ENCODE measurements around the gene SBF2.

Gene SBF2

DNA sequence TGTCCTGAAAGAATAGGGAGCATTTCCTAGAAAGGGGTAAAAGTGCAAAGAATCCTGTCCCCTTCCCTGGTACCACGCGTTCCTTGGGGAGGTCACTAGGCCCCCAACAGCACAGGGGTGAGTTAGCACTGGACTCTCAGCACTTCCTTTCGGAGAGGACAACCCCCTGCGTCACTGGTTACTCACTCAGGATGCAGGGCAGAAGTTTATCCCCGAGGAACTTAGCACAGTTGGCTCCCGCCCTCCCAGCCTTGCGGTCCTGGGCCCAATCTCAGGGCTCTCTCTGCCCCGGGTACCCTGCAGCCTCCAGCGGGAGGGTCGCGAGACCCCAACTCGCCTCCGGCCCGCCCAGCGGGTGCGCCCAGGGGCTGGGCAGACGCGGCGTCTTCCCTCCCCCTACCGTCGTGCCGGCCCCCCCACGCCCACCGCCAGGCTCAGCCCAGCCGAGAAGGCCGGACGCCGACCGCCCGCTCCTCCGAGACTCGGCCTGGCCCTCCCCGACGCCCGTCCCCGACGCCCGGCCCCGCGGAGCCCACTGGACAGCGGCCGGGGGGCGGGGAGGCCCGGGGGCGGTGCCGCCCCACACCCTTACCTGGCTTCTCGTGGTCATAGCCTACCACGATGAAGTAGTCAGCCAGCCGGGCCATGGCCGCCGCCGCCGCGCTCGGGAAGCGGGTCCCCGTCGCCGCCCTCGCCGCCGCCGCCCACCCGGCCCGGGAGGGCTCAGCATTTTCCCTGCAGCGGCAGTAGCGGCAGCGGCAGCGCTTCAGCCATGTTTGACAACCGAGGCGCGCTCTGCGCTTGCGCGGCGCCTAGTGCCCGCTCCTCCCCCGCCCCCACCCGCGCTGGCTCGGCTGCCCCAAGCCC, at the start of gene SBF2:
SBF2 (minus strand) TSS at position 797 of the 867 bp plus-strand sequence; CDS start at position 647, 150 bp downstream.
- H3K9ac ChIP-seq (ENCODE audit: low read length), result peak within 1 kb of the TSS; percentile 77
- H3K4me3 ChIP-seq (ENCODE audit: low read length), result peak within 1 kb of the TSS; percentile 54
- H3K9me3 ChIP-seq (ENCODE audit: control insufficient read depth, low read length), result no peaks in the 10 kb centered on the region
- H3K27me3 ChIP-seq (ENCODE audit: control insufficient read depth, insufficient read depth, low read length), result peaks cover 18% of the 10 kb centered on the region
- peaks cover 4% of the 10 kb centered on the region for H3K4me1 ChIP-seq (ENCODE audit: control insufficient read depth, insufficient read depth, low read length)
- no peaks in the 10 kb centered on the region for H3K36me3 ChIP-seq (ENCODE audit: control insufficient read depth, insufficient read depth, low read length)

DNA sequence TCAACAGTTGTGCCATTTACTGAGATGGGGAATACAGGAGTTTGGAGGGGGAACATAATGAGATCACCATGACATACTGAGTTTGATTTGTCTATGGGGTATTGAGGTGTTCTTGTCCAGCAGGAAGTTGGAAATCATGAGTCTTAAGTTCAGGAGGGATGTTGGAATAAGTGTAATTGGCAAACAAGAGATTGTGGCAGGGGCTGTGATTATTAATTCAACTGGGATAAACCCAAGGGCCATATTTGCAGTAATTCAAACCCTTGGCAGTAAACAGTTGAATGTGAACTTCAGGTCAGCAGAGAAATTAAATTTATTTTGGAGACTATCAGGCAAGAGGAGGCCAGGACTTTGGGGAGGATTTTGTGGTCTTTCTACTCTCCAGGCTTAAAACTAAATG, 44.3 kb upstream of the SBF2 start:
- no peak overlapping the region for H3K9ac ChIP-seq (ENCODE audit: low read length)
- no peaks in the 10 kb centered on the region for H3K4me1 ChIP-seq (ENCODE audit: control insufficient read depth, insufficient read depth, low read length)
- H3K36me3 ChIP-seq (ENCODE audit: control insufficient read depth, insufficient read depth, low read length), result no peaks in the 10 kb centered on the region
- no peak overlapping the region for H3K4me3 ChIP-seq (ENCODE audit: low read length)
- no peaks in the 10 kb centered on the region for H3K9me3 ChIP-seq (ENCODE audit: control insufficient read depth, low read length)
- H3K27me3 ChIP-seq (ENCODE audit: control insufficient read depth, insufficient read depth, low read length), result no peaks in the 10 kb centered on the region

GRCh38 chr11:10333490-10333889, 39.5 kb upstream of the SBF2 start:
- Histone ChIP-seq H3K36me3 (ENCODE audit: control insufficient read depth, insufficient read depth, low read length) (no peaks in the 10 kb centered on the region), H3K9me3 (ENCODE audit: control insufficient read depth, low read length) (no peaks in the 10 kb centered on the region), H3K4me1 (ENCODE audit: control insufficient read depth, insufficient read depth, low read length) (peaks cover 4% of the 10 kb centered on the region), H3K4me3 (ENCODE audit: low read length) (no peak overlapping the region), H3K9ac (ENCODE audit: low read length) (no peak overlapping the region), H3K27me3 (ENCODE audit: control insufficient read depth, insufficient read depth, low read length) (no peaks in the 10 kb centered on the region)

DNA sequence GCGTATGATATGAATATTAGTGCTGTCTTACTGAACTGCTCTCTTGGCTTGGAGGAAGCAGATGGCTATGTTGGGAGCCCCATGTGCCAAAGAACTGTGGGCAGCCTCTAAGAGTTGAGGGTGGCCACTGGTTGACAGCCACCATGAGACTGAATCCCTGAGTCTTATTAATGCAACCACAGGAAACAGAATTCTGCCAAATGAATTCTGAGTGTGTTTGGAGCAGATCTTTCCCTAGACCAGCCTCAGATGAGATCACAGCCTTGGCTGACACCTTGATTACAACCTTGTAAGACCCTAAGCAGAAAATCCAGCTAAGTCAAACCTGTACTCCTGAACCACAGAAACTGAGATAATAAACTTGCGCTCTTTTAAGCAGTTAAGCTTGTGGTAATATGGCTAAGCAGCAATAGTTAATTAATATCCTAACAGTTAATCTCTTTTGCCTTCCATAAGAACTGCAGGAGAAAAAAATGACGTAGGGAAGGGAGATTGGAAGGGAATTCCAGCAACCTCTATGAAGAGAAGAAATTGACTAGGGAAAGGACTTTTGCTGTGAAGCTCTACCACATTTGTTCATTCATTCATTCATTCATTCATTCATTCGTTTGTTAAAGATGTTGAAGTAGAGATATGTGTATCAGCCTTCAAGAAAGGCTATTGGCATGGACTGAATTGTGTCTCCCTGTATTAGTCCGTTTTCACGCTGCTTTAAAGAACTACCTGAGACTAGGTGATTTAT, 37.7 kb upstream of the SBF2 start:
- Histone ChIP-seq H3K27me3 (ENCODE audit: control insufficient read depth, insufficient read depth, low read length) (no peaks in the 10 kb centered on the region), H3K9me3 (ENCODE audit: control insufficient read depth, low read length) (no peaks in the 10 kb centered on the region), H3K9ac (ENCODE audit: low read length) (no peak overlapping the region), H3K4me1 (ENCODE audit: control insufficient read depth, insufficient read depth, low read length) (peaks cover 21% of the 10 kb centered on the region), H3K36me3 (ENCODE audit: control insufficient read depth, insufficient read depth, low read length) (no peaks in the 10 kb centered on the region), H3K4me3 (ENCODE audit: low read length) (no peak overlapping the region)

- Histone ChIP-seq H3K4me3 (ENCODE audit: low read length) (no peak overlapping the region), H3K4me1 (ENCODE audit: control insufficient read depth, insufficient read depth, low read length) (peaks cover 35% of the 10 kb centered on the region)
Measured at GRCh38 chr11:10329935-10330334, 35.9 kb upstream of the SBF2 start.

DNA sequence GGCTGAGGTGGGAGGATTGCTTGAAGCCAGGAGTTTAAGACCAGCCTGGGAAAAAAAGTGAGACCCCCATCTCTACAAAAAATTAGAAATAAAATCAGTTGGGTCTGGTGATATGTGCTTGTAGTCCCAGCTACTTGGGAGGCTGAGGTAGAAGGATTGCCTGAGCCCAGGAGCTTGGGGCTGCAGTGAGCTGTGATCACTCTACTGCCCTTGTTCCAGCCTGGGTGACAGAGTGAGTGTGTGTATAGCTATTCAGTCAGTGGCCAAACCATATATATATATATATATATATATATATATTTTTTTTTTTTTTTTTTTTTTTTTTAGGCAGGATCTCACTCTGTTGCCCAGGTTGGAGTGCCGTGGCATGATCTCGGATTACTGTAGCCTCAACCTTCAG, 35.3 kb upstream of the SBF2 start:
- no peak overlapping the region for H3K9ac ChIP-seq (ENCODE audit: low read length)
- H3K4me1 ChIP-seq (ENCODE audit: control insufficient read depth, insufficient read depth, low read length), result peaks cover 40% of the 10 kb centered on the region

More at GRCh38 chr11:10329935-10330334, 35.9 kb upstream of the SBF2 start:
- Histone ChIP-seq H3K27me3 (ENCODE audit: control insufficient read depth, insufficient read depth, low read length) (no peaks in the 10 kb centered on the region), H3K9me3 (ENCODE audit: control insufficient read depth, low read length) (no peaks in the 10 kb centered on the region), H3K9ac (ENCODE audit: low read length) (no peak overlapping the region), H3K36me3 (ENCODE audit: control insufficient read depth, insufficient read depth, low read length) (no peaks in the 10 kb centered on the region)

DNA sequence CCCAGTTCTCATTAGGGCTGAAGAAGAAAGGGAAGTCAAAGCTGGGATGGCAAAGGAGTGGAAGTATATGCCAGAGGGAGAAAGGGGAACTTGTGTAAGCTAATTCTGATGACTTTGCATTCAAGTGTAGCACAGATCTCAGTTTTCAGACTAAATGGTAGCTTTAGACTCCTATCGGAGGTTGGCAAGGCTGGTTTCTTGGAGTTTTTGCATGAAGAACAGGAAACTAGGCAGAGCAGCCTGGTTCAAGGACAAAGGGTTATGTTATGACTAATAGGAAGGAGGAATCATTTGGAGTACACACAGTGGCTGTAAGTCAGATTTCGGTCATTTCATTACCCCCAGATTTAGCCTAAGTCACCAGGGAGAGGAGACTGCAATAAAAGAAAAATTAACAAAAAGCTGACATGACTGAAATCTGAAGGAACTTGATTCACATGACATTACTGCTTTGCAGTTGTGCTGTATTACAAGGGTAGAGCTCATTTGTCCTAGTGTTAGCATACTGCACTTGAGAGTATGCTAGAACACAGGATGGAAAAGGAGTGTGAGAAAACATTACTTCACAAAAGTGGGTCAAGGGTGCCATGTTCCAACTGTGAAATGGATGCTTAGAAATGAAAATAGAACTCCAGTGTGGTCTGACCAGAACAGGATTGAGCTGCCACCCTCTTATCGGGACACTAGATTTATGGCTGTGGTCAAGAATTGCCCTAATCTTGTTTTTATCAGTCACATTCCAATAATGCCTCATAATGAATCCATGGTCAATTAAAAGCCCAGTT, 34.5 kb upstream of the SBF2 start:
- H3K4me3 ChIP-seq (ENCODE audit: low read length), result no peak overlapping the region
- H3K9ac ChIP-seq (ENCODE audit: low read length), result no peak overlapping the region
- H3K27me3 ChIP-seq (ENCODE audit: control insufficient read depth, insufficient read depth, low read length), result no peaks in the 10 kb centered on the region
- no peaks in the 10 kb centered on the region for H3K9me3 ChIP-seq (ENCODE audit: control insufficient read depth, low read length)
- H3K4me1 ChIP-seq (ENCODE audit: control insufficient read depth, insufficient read depth, low read length), result peaks cover 47% of the 10 kb centered on the region
- no peaks in the 10 kb centered on the region for H3K36me3 ChIP-seq (ENCODE audit: control insufficient read depth, insufficient read depth, low read length)

More for the DNA sequence above, 35.3 kb upstream of the SBF2 start:
- Histone ChIP-seq H3K4me3 (ENCODE audit: low read length) (no peak overlapping the region), H3K27me3 (ENCODE audit: control insufficient read depth, insufficient read depth, low read length) (no peaks in the 10 kb centered on the region), H3K9me3 (ENCODE audit: control insufficient read depth, low read length) (no peaks in the 10 kb centered on the region), H3K36me3 (ENCODE audit: control insufficient read depth, insufficient read depth, low read length) (no peaks in the 10 kb centered on the region)

DNA sequence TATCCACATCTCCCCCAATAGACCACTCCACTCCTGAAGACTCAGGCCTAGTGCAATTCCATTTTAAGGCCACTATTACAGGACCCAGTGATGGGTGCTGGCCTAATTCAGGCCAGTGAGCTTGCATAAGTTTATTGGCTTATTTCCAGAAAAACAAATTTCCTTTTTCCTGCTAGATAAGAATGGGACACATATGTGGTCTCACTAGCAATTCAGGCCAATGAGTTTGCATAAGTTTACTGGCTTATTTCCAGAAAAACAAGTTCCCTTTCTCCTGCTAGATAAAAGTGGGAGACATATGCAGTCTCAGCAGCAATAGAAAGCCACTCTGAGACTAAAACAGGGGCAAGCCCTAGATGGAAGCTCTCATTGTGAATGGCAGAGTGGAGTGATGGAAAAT, 33.2 kb upstream of the SBF2 start:
- Histone ChIP-seq H3K36me3 (ENCODE audit: control insufficient read depth, insufficient read depth, low read length) (no peaks in the 10 kb centered on the region), H3K4me3 (ENCODE audit: low read length) (no peak overlapping the region), H3K9ac (ENCODE audit: low read length) (no peak overlapping the region), H3K27me3 (ENCODE audit: control insufficient read depth, insufficient read depth, low read length) (no peaks in the 10 kb centered on the region), H3K4me1 (ENCODE audit: control insufficient read depth, insufficient read depth, low read length) (peaks cover 59% of the 10 kb centered on the region), H3K9me3 (ENCODE audit: control insufficient read depth, low read length) (no peaks in the 10 kb centered on the region)

DNA sequence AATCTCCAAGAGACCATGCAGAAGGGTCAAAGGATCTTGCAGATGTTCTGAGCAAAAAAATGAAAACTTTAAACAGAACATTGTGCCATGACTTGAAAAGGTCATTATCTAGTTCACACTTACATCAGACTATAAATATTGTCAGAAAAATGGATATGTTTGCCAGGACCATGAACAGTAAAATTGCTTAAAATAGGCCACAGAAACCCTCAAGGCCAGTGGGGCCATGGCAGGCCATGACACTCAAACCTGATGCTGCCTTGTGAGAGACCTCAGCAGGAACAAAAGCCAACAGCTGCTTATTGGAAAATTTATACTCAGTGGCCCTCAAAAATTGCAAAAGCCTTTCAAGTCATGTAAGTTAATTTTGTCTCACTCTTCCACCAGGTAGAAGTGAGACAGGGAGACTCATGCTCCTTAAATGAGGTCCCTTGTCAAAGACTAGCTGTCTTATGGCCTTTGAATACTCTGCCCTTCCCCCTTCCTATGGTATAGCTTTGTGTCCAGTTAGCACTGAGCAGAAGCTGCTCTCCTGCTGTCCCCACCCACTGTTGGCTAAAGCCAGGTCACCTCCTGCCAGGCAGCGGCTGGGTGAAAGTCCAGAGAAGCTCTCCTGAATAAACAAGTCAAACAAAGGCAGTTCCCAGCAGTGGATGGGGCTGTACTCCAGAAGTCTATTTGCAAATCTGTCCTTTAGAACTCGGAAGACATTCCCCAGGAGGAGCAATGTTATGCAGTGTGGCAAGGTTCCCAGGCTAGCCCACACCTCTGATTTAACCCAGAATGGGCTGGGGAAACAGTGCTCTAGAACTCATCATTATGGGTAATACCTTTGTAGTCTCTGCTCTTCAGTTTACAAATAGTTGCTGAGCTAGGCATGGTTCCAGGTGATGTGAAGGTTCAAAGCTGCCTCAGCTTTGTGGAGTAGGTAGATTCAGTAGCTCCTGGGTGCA, 32.3 kb upstream of the SBF2 start:
- H3K36me3 ChIP-seq (ENCODE audit: control insufficient read depth, insufficient read depth, low read length), result no peaks in the 10 kb centered on the region
- H3K4me1 ChIP-seq (ENCODE audit: control insufficient read depth, insufficient read depth, low read length), result peaks cover 60% of the 10 kb centered on the region
- H3K9ac ChIP-seq (ENCODE audit: low read length), result no peak overlapping the region
- H3K4me3 ChIP-seq (ENCODE audit: low read length), result no peak overlapping the region
- no peaks in the 10 kb centered on the region for H3K9me3 ChIP-seq (ENCODE audit: control insufficient read depth, low read length)
- H3K27me3 ChIP-seq (ENCODE audit: control insufficient read depth, insufficient read depth, low read length), result no peaks in the 10 kb centered on the region

DNA sequence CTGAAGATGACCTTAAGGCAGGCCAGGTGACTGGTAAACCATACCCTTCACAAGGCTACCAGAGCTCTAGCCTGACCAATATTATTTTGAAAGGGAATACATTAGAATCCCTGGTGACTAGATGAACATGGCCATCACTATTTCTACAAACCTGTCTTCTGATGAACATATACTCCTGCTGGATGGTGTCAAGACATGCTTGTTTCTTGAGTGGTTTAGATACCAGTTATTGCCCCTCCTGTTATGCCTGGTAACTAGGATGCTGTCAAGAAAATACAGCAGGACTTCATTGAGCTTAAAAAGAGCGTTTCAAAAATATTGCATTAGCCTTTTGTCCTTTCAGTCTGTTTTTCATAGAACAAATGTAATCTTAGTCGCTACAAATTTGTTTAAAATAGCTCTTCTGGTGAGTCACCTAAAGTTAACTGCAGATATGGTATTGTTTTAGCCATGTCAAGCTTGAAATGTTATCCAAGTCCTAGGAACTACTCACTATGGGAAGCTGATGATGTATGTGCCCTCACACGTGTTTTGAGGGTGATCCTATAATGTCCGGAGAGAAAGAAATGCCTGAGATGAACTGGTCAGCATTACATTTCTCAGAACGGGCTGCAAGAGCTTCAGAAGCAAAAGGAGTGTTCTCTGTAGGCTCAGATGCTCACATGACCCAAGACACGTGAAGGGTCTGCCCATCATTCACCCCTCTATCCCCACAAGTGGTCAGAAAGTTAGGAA, 31.4 kb upstream of the SBF2 start:
- Histone ChIP-seq H3K9ac (ENCODE audit: low read length) (no peak overlapping the region), H3K4me3 (ENCODE audit: low read length) (no peak overlapping the region), H3K27me3 (ENCODE audit: control insufficient read depth, insufficient read depth, low read length) (no peaks in the 10 kb centered on the region), H3K9me3 (ENCODE audit: control insufficient read depth, low read length) (no peaks in the 10 kb centered on the region), H3K4me1 (ENCODE audit: control insufficient read depth, insufficient read depth, low read length) (peaks cover 60% of the 10 kb centered on the region), H3K36me3 (ENCODE audit: control insufficient read depth, insufficient read depth, low read length) (no peaks in the 10 kb centered on the region)
